Spleen (tissue), 7 donors: ENCODE results near the gene ATP7B.

Experiments used
- CTCF ChIP-seq, 11 experiments: fragments of 200-600 bp in 7 of 11; fragments of 450-650 bp in 4 of 11; sonication (generic) in 4 of 11; IDR thresholded peaks in 8 of 11; conservative IDR thresholded peaks in 3 of 11; 1 replicate in 7 of 11; 2 replicates in 4 of 11; pipeline versions ENCODE4 v1.4.0 to v1.8.0; 2016 to 2021; ENCODE audit warnings: antibody characterized with exemption in 11 of 11, inconsistent platforms in 4 of 11, mild to moderate bottlenecking in 1 of 11
- POLR2A ChIP-seq, 3 donors: fragments of 450-650 bp; IDR thresholded peaks; one replicate each; pipeline ENCODE4 v1.5.1; 2017; ENCODE audit warnings: antibody characterized with exemption in 3 of 3, mild to moderate bottlenecking in 1 of 3
- POLR2AphosphoS5 ChIP-seq, 3 donors: sonication (generic); formaldehyde crosslinking; IDR thresholded peaks; one replicate each; pipeline ENCODE4 v1.5.1; 2017; ENCODE audit warnings: antibody characterized with exemption in 3 of 3
- donor health status: DM: no; HTN: no; CAD: no; lungs with moderate emphysema.
- donor health status: DM: no; HTN: no; CAD: no.
- donor health status: DM: no; HTN: no; CAD: no.

- TF ChIP-seq CTCF (IDR thresholded peaks at IDR 0.05 in 8 of 11, conservative IDR thresholded peaks at IDR 0.05 in 3 of 11) (no peak), POLR2A (IDR thresholded peaks at IDR 0.05) (no peak), POLR2AphosphoS5 (IDR thresholded peaks at IDR 0.05) (no peak)
Measured at GRCh38 chr13:51961493-51962403, 49.5 kb downstream of the ATP7B start.
